ENCODE data around the gene NEK10.

Gene NEK10

DNA sequence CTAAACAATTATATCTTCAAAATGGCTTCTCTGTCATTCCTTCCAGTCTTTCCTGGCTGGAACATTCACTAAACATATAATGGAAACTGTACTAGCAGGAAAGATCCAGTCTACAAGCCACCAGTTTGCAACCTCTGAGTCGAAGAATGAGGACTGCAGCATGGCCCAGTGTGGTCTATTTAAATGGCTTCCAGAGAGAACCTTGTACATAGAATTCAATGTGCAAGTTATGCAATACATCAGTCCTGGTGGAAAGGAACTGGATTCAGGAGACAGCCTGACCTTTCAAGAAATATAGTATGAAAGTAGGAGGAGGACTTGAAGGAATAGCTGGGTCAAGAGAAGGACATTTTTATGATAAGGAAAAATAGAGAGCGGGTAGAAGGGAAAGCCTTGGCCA is 49.9 kb downstream of the NEK10 start:
- H4K20me1 ChIP-seq (ENCODE audit: insufficient read depth, low read length), result no peaks in the 10 kb centered on the region
- H3K4me1 ChIP-seq (ENCODE audit: low read length), result no peaks in the 10 kb centered on the region
- H3K9me3 ChIP-seq (replicated peaks; ENCODE audit: insufficient read depth, low read length), result no peaks in the 10 kb centered on the region
- H3K27me3 ChIP-seq (replicated peaks; ENCODE audit: insufficient read depth, low read length), result no peaks in the 10 kb centered on the region
- no peaks in the 10 kb centered on the region for H3K79me2 ChIP-seq (ENCODE audit: low read length)
- H3K9me2 ChIP-seq (replicated peaks; ENCODE audit: insufficient read depth, low read length), result no peaks in the 10 kb centered on the region
- no peak overlapping the region for H3K9ac ChIP-seq (ENCODE audit: low read length)
- no peak overlapping the region for H2AFZ ChIP-seq (ENCODE audit: low read length)
- no peak overlapping the region for H3K27ac ChIP-seq (ENCODE audit: low read length)
- no peaks in the 10 kb centered on the region for H3K36me3 ChIP-seq (replicated peaks; ENCODE audit: insufficient read depth, low read length)
- H3K4me2 ChIP-seq (ENCODE audit: low read depth, low read length), result no peak overlapping the region
- H3K4me3 ChIP-seq (ENCODE audit: low read length), result no peak overlapping the region
- H3F3A ChIP-seq (ENCODE audit: insufficient read depth, low read length), result no peaks in the 10 kb centered on the region
- TF ChIP-seq EZH2phosphoT487 (IDR thresholded peaks at IDR 0.05; ENCODE audit: low read length) (no peak), CTCF (IDR thresholded peaks at IDR 0.05; ENCODE audit: low read length) (no peak), EZH2 (optimal IDR thresholded peaks at IDR 0.05; ENCODE audit: low read depth, low read length) (no peak)
- no peak for DNase-seq

DNA sequence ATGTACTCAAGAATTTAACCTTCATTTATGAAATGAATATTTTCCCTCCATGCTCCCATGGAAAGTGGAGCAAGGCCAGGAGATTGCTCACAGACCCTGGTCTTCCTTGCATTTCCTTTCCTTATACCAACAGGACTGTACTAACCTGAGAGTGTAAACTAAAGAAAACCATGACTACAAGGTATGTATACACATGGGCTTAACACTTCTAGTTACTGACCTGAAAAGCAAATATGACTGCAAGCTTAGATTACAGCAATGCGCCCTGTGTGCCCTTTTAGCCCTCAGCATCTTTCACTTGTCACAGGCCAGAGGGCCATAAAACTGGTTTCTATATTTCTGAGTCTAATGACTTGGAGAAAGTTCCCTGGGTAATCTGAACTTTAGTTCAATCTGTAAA is 52.1 kb downstream of the NEK10 start:
- no peaks in the 10 kb centered on the region for H3K9me3 ChIP-seq (replicated peaks; ENCODE audit: insufficient read depth, low read length)
- no peak for DNase-seq
- H3K4me1 ChIP-seq (ENCODE audit: low read length), result no peaks in the 10 kb centered on the region
- no peaks in the 10 kb centered on the region for H3K36me3 ChIP-seq (replicated peaks; ENCODE audit: insufficient read depth, low read length)
- no peak overlapping the region for H3K9ac ChIP-seq (ENCODE audit: low read length)
- TF ChIP-seq CTCF (IDR thresholded peaks at IDR 0.05; ENCODE audit: low read length) (no peak), EZH2phosphoT487 (IDR thresholded peaks at IDR 0.05; ENCODE audit: low read length) (no peak), EZH2 (optimal IDR thresholded peaks at IDR 0.05; ENCODE audit: low read depth, low read length) (no peak)
- no peaks in the 10 kb centered on the region for H3K79me2 ChIP-seq (ENCODE audit: low read length)
- no peak overlapping the region for H3K4me2 ChIP-seq (ENCODE audit: low read depth, low read length)
- no peaks in the 10 kb centered on the region for H3K9me2 ChIP-seq (replicated peaks; ENCODE audit: insufficient read depth, low read length)
- no peak overlapping the region for H3K4me3 ChIP-seq (ENCODE audit: low read length)
- H3K27ac ChIP-seq (ENCODE audit: low read length), result no peak overlapping the region
- H4K20me1 ChIP-seq (ENCODE audit: insufficient read depth, low read length), result no peaks in the 10 kb centered on the region
- no peaks in the 10 kb centered on the region for H3F3A ChIP-seq (ENCODE audit: insufficient read depth, low read length)
- H3K27me3 ChIP-seq (replicated peaks; ENCODE audit: insufficient read depth, low read length), result no peaks in the 10 kb centered on the region
- no peak overlapping the region for H2AFZ ChIP-seq (ENCODE audit: low read length)

DNA sequence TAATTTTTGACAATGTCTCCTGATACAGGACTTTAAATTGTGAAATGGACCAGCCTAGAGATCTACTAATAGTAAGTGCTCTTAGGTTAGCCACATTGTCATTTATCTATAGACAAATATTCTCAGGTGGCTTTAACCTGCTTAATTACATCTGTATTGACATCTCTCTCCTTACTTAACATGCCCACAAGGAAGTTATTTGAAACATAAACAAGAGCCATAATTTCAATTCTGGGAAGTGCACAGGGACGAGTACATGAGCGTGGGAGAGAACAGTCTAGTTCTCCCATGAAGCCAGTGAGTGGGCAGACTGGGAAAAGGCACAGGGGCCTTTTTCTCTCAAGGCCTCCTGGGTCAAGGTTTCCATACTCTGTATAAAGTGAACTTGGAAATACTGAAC is 54.2 kb downstream of the NEK10 start:
- H3K4me3 ChIP-seq (ENCODE audit: low read length), result no peak overlapping the region
- no peaks in the 10 kb centered on the region for H3K4me1 ChIP-seq (ENCODE audit: low read length)
- no peak for DNase-seq
- H3F3A ChIP-seq (ENCODE audit: insufficient read depth, low read length), result no peaks in the 10 kb centered on the region
- H3K9me3 ChIP-seq (replicated peaks; ENCODE audit: insufficient read depth, low read length), result no peaks in the 10 kb centered on the region
- H3K4me2 ChIP-seq (ENCODE audit: low read depth, low read length), result no peak overlapping the region
- H3K27me3 ChIP-seq (replicated peaks; ENCODE audit: insufficient read depth, low read length), result no peaks in the 10 kb centered on the region
- no peaks in the 10 kb centered on the region for H3K79me2 ChIP-seq (ENCODE audit: low read length)
- no peaks in the 10 kb centered on the region for H4K20me1 ChIP-seq (ENCODE audit: insufficient read depth, low read length)
- no peaks in the 10 kb centered on the region for H3K9me2 ChIP-seq (replicated peaks; ENCODE audit: insufficient read depth, low read length)
- H3K9ac ChIP-seq (ENCODE audit: low read length), result no peak overlapping the region
- H2AFZ ChIP-seq (ENCODE audit: low read length), result no peak overlapping the region
- H3K36me3 ChIP-seq (replicated peaks; ENCODE audit: insufficient read depth, low read length), result no peaks in the 10 kb centered on the region
- TF ChIP-seq EZH2 (optimal IDR thresholded peaks at IDR 0.05; ENCODE audit: low read depth, low read length) (no peak), CTCF (IDR thresholded peaks at IDR 0.05; ENCODE audit: low read length) (no peak)
- no peak overlapping the region for H3K27ac ChIP-seq (ENCODE audit: low read length)

Data from MM.1S (cell line).